GM20000 (cell line): Measurements from ENCODE around the gene HOXC5.

ENCODE experiments used
- DNase-seq: peaks from one replicate; pipeline ENCODE4 v3.0.0; 2012; ENCODE audit warnings: low spot score
- CTCF ChIP-seq: IDR thresholded peaks from 2 replicates; pipeline ENCODE4 v1.5.1; 2012; ENCODE audit warnings: mild to moderate bottlenecking, control low read depth; ENCODE audit errors: extremely low read depth, missing control alignments

The HOXC5 gene

GRCh38 chr12:54030442-54030801 is 2.4 kb upstream of the HOXC5 start:
- no peak for DNase-seq
- TF ChIP-seq CTCF: no peak

DNA sequence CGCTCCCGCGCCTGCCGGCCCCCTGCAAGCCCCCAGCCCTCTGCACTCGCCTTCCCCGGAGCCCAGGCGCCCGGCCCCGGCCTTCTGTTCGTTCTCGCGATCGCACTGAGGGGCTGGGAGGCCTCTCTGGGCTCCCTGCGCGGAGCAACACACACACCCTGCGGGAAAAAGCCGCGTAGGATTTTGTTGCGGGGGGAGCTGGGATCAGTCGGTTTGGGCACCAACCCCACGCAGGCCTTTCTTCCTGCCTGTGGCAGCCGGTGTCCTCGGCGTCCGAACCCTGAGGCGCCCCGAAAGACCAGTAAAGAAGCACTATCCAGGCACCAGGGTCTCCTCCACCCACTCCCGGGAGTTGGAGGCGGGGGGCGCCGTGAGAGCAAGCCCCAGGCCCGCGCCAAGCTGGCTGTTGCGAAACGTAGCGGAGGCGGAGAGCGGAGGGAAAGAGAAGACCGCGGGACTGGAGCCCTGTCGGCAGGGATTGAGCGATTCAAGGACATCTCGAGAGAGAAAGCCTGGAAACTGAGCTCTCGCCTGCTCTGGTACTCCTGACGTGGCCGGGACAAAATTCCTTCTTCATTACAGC is 1.9 kb upstream of the HOXC5 start:
- TF ChIP-seq CTCF: no peak
- no peak for DNase-seq

DNA sequence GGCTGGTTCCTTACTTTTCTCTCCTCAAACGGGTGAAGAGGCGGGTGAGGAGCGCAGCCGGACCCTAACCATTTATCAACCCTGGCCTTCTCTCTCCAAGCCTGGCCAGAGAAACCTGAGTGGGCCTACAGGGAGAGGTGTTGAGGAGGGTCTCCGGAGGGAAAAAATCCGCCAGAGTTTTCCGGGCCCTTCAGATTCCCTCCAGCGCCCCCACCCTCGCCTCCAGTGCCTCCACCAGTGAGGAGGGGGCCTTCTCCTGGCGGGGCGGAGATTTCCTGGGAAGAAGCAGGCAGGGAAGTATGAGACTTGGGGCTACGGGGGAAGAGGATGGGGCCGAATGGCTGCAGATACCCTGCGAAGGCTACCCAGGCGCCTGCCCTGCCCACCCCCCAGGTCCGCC is 1.4 kb upstream of the HOXC5 start:
- DNase-seq: no peak
- no peak for TF ChIP-seq CTCF

- no peak for DNase-seq
- no peak for TF ChIP-seq CTCF
Observed at GRCh38 chr12:54032086-54032619, 697 bp upstream of the HOXC5 start.

GRCh38 chr12:54033106-54033979 is 493 bp downstream of the HOXC5 start:
- DNase-seq: no peak
- TF ChIP-seq CTCF: no peak

GRCh38 chr12:54033980-54034784 is 1.3 kb downstream of the HOXC5 start:
- no peak for TF ChIP-seq CTCF
- DNase-seq: no peak

DNA sequence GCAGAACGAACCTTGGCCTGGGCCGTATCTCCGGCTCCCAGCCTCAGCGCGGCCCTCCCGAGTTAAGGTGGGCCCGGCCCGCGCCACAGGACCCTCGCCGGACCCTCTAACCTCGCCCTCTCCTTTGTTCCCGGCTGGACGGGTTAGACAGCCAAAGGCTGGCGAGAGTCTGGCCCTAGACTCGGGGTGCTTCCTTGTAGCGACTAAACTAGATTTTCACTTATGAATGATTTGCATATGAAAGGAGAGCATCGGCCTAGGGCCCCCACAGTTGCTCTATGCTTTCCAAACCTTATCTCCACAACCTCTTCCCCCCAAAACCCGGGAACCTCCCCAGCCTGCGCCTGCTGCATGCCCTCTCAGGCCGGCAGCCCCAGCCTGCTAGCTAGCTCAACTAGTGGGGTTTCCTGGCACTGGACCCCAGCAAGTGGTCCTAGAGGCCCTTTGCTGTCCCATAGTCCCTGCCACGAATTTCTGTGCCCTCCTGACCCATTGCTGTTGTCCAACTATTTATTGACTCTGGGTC is 2.0 kb downstream of the HOXC5 start:
- TF ChIP-seq CTCF: no peak
- no peak for DNase-seq
